ENCODE measurements around the gene CDC34. TPM values are rescaled to one million over a fixed set of nuclear protein-coding genes. Genes with fewer than 3 reads are reported as not detected.

The CDC34 gene
- total RNA-seq, 6 experiments from 2014 or later = 44.8 to 81.8 (median 49.5) TPM

GRCh38 chr19:533364-534058 is 2.0 kb downstream of the CDC34 start:
- Histone ChIP-seq H3K4me3 (peak overlapping the region; percentile 87 to 95 (median 94)), H3K27ac (peak overlapping the region; percentile 83 to 95 (median 88)), H3K36me3 (peaks cover 4 to 26% (median 10%) of the 10 kb centered on the region in 4 donors), H3K27me3 (no peaks in the 10 kb centered on the region), H3K4me1 (peaks cover 0 to 23% (median 11%) of the 10 kb centered on the region in 4 donors), H3K9me3 (no peaks in the 10 kb centered on the region)
- TF ChIP-seq POLR2A (IDR thresholded peaks at IDR 0.05) = no peak
- no peak for TF ChIP-seq CTCF (IDR thresholded peaks at IDR 0.05)
- intact Hi-C loops (cut with DNase I) = no loop called here
- WGBS (ENCODE audit: insufficient coverage, low coverage, low lambda C conversion rate, missing lambda C conversion rate) = 24% methylated on average over 4 of the region's 25 CpGs
- ATAC-seq (no peak), DNase-seq (peak in 1 of 3 donors; percentile 37)

GRCh38 chr19:534088-534487 is 2.5 kb downstream of the CDC34 start:
- Histone ChIP-seq H3K4me1 (peaks cover 0 to 23% (median 11%) of the 10 kb centered on the region in 4 donors), H3K4me3 (peak overlapping the region in 2 of 3 donors; percentile 94 to 95), H3K27ac (peak overlapping the region; percentile 83 to 95 (median 88)), H3K27me3 (no peaks in the 10 kb centered on the region), H3K36me3 (peaks cover 4 to 31% (median 13%) of the 10 kb centered on the region in 4 donors), H3K9me3 (no peaks in the 10 kb centered on the region)
- no CpG with 5 or more reads among the region's 14 CpGs for WGBS (ENCODE audit: insufficient coverage, low coverage, low lambda C conversion rate, missing lambda C conversion rate)
- DNase-seq (no peak), ATAC-seq (no peak)
- intact Hi-C loops (cut with DNase I) = no loop called here
- TF ChIP-seq POLR2A (IDR thresholded peaks at IDR 0.05) (no peak), CTCF (IDR thresholded peaks at IDR 0.05) (no peak)

GRCh38 chr19:535017-535835 is 3.7 kb downstream of the CDC34 start:
- peak; percentile 92 to 96 (median 94) for DNase-seq
- Histone ChIP-seq H3K4me3 (peak overlapping the region in 2 of 3 donors; percentile 5 to 6), H3K36me3 (peaks cover 4 to 31% (median 14%) of the 10 kb centered on the region in 4 donors), H3K4me1 (peaks cover 0 to 23% (median 11%) of the 10 kb centered on the region in 4 donors), H3K27me3 (no peaks in the 10 kb centered on the region), H3K27ac (peak overlapping the region in 2 of 3 donors; percentile 51 to 66), H3K9me3 (no peaks in the 10 kb centered on the region)
- peak; percentile 63 to 73 (median 68) for ATAC-seq
- TF ChIP-seq CTCF (IDR thresholded peaks at IDR 0.05) (peak; percentile 23 to 44 (median 36)), POLR2A (IDR thresholded peaks at IDR 0.05) (no peak)
- intact Hi-C loops (cut with DNase I) = no loop called here
- WGBS (ENCODE audit: insufficient coverage, low coverage, low lambda C conversion rate, missing lambda C conversion rate) = no CpG with 5 or more reads among the region's 16 CpGs

GRCh38 chr19:536031-536880 is 4.7 kb downstream of the CDC34 start:
- no peak overlapping the region for H3K27ac ChIP-seq
- ATAC-seq = no peak
- TF ChIP-seq POLR2A (IDR thresholded peaks at IDR 0.05) (no peak), CTCF (IDR thresholded peaks at IDR 0.05) (no peak)
- WGBS (ENCODE audit: insufficient coverage, low coverage, low lambda C conversion rate, missing lambda C conversion rate) = 94% methylated on average over 3 of the region's 55 CpGs
- peaks cover 4 to 35% (median 17%) of the 10 kb centered on the region in 4 donors for H3K36me3 ChIP-seq
- H3K4me3 ChIP-seq = no peak overlapping the region
- no peaks in the 10 kb centered on the region for H3K9me3 ChIP-seq
- no peaks in the 10 kb centered on the region for H3K27me3 ChIP-seq
- peaks cover 0 to 23% (median 11%) of the 10 kb centered on the region in 4 donors for H3K4me1 ChIP-seq
- intact Hi-C loops (cut with DNase I) = no loop called here
- DNase-seq = peak in 1 of 3 donors; percentile 44
